ENCODE data around the gene TRIM59.

TRIM59 gene

GRCh38 chr3:160402221-160403027, 47.2 kb downstream of the TRIM59 start:
- DNase-seq: no peak

GRCh38 chr3:160401291-160402095, 48.1 kb downstream of the TRIM59 start:
- DNase-seq: peak; percentile 69

GRCh38 chr3:160400702-160401150, 48.9 kb downstream of the TRIM59 start:
- DNase-seq: no peak

GRCh38 chr3:160400030-160400701, 49.4 kb downstream of the TRIM59 start:
- peak; percentile 10 for DNase-seq

- peak; percentile 87 for DNase-seq
These were observed 50.2 kb downstream of the TRIM59 start, which contains the start of the genes IFT80 and SMC4 for GRCh38 chr3:160399125-160400029. Gene IFT80 (minus strand): TSS chr3:160399225. CDS start chr3:160384600, 14,625 bp downstream. Gene SMC4 (plus strand): TSS chr3:160399650. CDS start chr3:160400827, 1,177 bp downstream.

- no peak for DNase-seq
These were observed 50.8 kb downstream of the TRIM59 start for GRCh38 chr3:160398820-160399124.

GRCh38 chr3:160395297-160395696, 54.3 kb downstream of the TRIM59 start:
- DNase-seq: peak; percentile 79

GRCh38 chr3:160394009-160394392, 55.6 kb downstream of the TRIM59 start:
- no peak for DNase-seq

- no peak for DNase-seq
These were observed 56.1 kb downstream of the TRIM59 start for GRCh38 chr3:160393346-160394008.

GRCh38 chr3:160392798-160393197, 56.8 kb downstream of the TRIM59 start:
- DNase-seq: no peak

GRCh38 chr3:160390565-160391138, 58.9 kb downstream of the TRIM59 start:
- DNase-seq: no peak
